ENCODE measurements around the gene PRRT1B. TPM values are rescaled to one million over a fixed set of nuclear protein-coding genes. Genes with fewer than 3 reads are reported as not detected.

PRRT1B gene
- total RNA-seq, 1 experiment from 2014 or later: not detected

- no peak for DNase-seq (ENCODE audit: extremely low read depth, low read depth)
Observed at GRCh38 chr9:131577005-131578000, 32.0 kb downstream of the PRRT1B start.

GRCh38 chr9:131578021-131578420, 32.7 kb downstream of the PRRT1B start:
- DNase-seq (ENCODE audit: extremely low read depth, low read depth): no peak

GRCh38 chr9:131578731-131579504, 33.6 kb downstream of the PRRT1B start:
- no peak for DNase-seq (ENCODE audit: extremely low read depth, low read depth)

GRCh38 chr9:131579789-131580211, 34.5 kb downstream of the PRRT1B start:
- DNase-seq (ENCODE audit: extremely low read depth, low read depth): no peak

GRCh38 chr9:131580358-131580757, 35.0 kb downstream of the PRRT1B start:
- no peak for DNase-seq (ENCODE audit: extremely low read depth, low read depth)

- no peak for DNase-seq (ENCODE audit: extremely low read depth, low read depth)
Observed at GRCh38 chr9:131582056-131582455, 36.7 kb downstream of the PRRT1B start.

GRCh38 chr9:131582466-131583336, 37.4 kb downstream of the PRRT1B start:
- DNase-seq (ENCODE audit: extremely low read depth, low read depth): no peak

GRCh38 chr9:131583337-131583645, 38.0 kb downstream of the PRRT1B start:
- DNase-seq (ENCODE audit: extremely low read depth, low read depth): no peak

GRCh38 chr9:131583836-131584555, 38.7 kb downstream of the PRRT1B start:
- no peak for DNase-seq (ENCODE audit: extremely low read depth, low read depth)

GRCh38 chr9:131584858-131585257, 39.5 kb downstream of the PRRT1B start:
- no peak for DNase-seq (ENCODE audit: extremely low read depth, low read depth)

- no peak for DNase-seq (ENCODE audit: extremely low read depth, low read depth)
Observed at GRCh38 chr9:131585375-131585774, 40.1 kb downstream of the PRRT1B start.

- DNase-seq (ENCODE audit: extremely low read depth, low read depth): no peak
Observed at GRCh38 chr9:131587331-131587730, 42.0 kb downstream of the PRRT1B start.

GRCh38 chr9:131587906-131588305, 42.6 kb downstream of the PRRT1B start:
- DNase-seq (ENCODE audit: extremely low read depth, low read depth): no peak

- no peak for DNase-seq (ENCODE audit: extremely low read depth, low read depth)
Observed at GRCh38 chr9:131588396-131588795, 43.1 kb downstream of the PRRT1B start.

- no peak for DNase-seq (ENCODE audit: extremely low read depth, low read depth)
Observed at GRCh38 chr9:131589124-131589711, 43.9 kb downstream of the PRRT1B start.

GRCh38 chr9:131589993-131590392, 44.7 kb downstream of the PRRT1B start:
- no peak for DNase-seq (ENCODE audit: extremely low read depth, low read depth)

- DNase-seq (ENCODE audit: extremely low read depth, low read depth): no peak
Observed at GRCh38 chr9:131590449-131590848, 45.1 kb downstream of the PRRT1B start.

- DNase-seq (ENCODE audit: extremely low read depth, low read depth): peak; percentile 77
Observed at GRCh38 chr9:131590907-131591844, 45.9 kb downstream of the PRRT1B start.

GRCh38 chr9:131591845-131592208, 46.5 kb downstream of the PRRT1B start:
- no peak for DNase-seq (ENCODE audit: extremely low read depth, low read depth)

All from NCI-H460 (cell line).